HK-2 (cell line): ENCODE data around the gene DCLK1.

ENCODE experiments used
- DNase-seq: peaks from one replicate; pipeline ENCODE4 v3.0.0-alpha.2; 2018; ENCODE audit not compliant: unreplicated experiment

DCLK1 gene

DNA sequence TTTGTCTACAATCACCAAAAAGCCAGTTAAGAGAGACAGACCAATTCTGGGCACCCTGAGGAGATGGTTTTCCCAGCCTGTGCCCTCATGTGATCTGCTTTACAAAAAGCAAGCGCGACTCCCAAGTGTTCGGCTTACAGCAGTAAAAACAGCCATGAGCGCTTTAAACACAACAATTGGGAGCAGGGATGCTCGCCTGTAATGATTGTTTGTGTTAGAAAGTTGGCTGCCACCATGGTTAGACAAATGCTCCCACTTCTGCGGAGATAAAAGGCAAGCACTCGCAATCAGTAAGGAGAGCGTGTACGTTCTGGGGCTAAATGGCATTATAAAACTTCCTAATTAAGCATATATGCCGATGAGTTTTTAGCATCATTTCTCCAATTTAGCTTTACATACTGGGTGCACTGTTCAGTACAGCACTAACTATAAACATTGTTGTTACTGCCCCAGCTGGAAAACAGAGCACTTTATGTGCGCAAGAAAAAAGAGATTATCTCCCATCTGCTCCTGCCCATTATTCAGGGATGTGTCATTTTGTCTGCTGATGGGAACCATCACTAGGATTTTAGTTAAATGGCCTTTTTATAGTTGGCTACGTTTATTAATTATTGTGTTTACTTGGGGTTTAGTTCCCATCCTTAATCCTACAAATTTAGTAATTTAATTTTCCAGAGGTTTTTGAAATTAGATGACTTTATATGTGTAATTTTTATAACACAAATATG lies 345.4 kb downstream of the DCLK1 start:
- no peak for DNase-seq

- DNase-seq: no peak
Measured at GRCh38 chr13:35784286-35784951, 346.8 kb downstream of the DCLK1 start.

DNA sequence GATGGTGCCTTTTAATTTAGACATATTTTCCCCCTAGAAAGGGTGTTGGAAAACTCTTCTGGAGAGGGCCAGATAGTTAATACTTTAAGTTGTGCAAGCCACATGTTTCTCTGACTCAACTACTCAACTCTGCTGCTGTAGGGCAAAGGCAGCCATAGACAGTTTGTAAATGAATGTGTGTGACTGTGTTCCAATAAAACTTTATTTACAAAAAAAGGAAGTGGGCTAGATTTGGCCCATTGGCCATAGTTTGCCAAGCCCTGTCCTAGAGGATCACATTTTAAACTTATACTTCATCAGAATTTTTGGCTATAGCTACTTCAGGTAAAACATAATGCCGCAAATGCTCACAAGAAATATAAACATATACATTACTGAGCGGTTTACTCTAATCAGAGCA lies 348.4 kb downstream of the DCLK1 start:
- no peak for DNase-seq

GRCh38 chr13:35781036-35782000 lies 349.9 kb downstream of the DCLK1 start:
- no peak for DNase-seq

GRCh38 chr13:35780613-35781012 lies 350.6 kb downstream of the DCLK1 start:
- no peak for DNase-seq

DNA sequence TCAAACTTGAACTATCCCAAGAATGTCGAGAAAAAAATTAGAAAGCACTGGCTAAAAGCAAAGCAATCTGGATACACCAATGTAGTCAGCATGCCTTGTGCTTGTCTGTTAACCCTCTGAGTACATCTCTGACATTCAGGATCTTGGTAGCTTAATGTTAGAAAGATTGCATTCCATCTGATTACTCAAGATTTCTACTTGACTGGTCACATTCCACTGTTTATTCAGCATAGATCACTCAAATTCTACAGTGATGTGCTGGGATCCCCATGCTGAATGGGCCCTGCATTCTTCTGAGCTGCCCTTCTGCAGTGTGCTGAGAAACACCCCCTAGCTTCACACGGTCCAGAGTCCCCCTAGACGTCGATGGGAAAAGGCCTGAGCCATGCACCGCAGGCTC lies 359.3 kb downstream of the DCLK1 start:
- DNase-seq: peak; percentile 57

DNA sequence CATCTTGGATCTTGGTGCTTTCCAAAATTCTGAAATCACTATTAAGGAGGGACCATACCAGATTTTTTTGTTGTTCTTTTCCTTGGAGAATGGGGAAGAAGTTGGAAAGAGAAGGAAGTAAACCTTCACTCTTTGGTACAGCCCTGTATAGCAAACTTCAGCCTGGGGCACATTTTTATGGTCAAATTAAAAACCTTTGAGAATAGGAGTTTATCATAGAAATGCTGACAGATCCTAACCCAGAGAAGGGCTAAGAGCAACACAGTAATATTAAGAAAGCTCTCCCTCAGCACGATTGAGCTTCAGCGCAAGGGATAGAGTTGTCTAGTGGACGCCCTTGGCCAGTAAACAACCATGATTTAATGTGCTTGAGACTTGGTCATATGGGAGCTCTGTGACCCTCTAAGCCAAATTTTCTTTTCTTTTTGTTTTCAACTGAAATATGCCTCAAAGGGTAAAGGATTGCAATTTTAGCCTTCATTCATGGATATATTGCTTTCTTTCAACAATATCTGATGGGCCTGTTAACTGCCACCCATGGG lies 360.4 kb downstream of the DCLK1 start:
- no peak for DNase-seq

- no peak for DNase-seq
Measured at GRCh38 chr13:35769812-35770211, 361.4 kb downstream of the DCLK1 start.

GRCh38 chr13:35768551-35768950 lies 362.6 kb downstream of the DCLK1 start:
- DNase-seq: no peak

DNA sequence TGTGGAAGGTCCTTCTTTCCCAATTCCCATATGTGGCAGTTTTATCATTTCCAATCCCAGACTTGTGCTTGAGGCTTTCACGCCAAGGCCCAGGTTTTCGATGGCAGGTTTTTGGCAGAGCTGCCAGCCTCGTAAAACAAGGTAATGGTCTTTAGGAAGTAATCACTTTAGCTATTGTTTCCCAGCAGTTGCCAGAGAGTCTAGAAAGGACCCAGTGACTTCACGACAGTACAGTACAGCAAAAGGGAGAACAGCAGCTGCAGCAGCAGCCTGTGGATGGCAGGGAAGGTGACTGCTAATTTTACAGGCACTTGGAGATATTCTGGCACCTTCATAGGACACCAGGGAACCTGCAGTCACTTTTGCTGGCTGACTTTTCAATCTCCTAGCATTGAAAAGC lies 363.1 kb downstream of the DCLK1 start:
- no peak for DNase-seq

DNA sequence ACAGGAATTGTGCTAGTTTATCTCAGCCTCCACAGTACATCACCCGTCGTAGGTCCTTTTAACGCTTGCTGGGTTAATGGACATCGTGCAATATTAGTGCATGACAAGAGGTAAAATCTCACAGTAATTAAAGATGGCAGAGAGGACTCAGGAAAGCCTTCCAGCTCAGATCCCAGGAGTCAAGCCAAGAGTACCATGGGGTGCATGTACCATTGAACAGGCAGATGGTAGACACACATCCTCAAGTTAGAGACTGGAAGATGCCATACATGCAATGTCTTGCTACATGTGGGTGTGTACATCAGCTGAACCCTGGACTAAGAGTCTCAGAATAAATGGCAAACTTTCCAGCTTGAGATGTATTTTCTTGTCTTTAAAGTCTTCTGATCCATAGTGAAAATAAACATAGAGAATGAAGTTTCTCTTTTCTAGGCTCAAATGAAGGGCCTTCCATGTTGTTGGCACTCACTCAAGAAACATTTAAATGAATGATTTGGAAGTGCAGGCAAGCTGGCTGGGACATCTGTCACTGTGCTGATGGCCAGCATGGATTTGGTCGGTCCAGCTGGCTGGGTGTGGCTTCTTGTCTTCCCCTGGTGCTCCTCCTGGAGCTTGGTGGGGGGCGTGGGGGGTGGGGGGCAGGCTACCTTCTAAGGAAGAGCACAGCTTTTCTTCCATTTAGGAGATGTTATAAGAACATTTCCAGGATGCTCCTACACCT lies 363.8 kb downstream of the DCLK1 start:
- no peak for DNase-seq

GRCh38 chr13:35766663-35767062 lies 364.5 kb downstream of the DCLK1 start:
- no peak for DNase-seq

GRCh38 chr13:35765941-35766340 lies 365.2 kb downstream of the DCLK1 start:
- DNase-seq: no peak

DNA sequence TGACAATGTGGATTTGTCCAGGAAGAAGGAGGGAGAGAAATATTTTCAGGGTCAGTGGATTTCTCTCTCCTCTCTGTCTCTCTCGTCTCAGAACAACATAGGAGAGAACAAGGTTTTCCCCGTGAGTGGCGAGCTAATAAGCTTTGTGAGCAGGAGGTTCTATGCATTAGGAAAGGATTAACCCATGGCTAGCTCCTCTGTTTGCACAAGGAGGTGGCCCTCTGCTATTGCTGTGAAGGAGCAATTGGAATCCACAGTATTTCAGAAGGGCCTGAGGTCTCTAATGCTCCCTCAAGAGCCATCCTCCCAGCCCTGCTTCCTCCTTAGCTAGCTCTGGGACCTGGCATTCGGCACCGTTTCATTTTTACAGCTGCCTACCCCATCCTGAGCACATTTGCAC lies 365.8 kb downstream of the DCLK1 start:
- DNase-seq: no peak

- DNase-seq: no peak
Measured at GRCh38 chr13:35764326-35765015, 366.7 kb downstream of the DCLK1 start.

- DNase-seq: no peak
Measured at GRCh38 chr13:35763782-35764123, 367.4 kb downstream of the DCLK1 start.

- DNase-seq: no peak
Measured at GRCh38 chr13:35763060-35763781, 368.0 kb downstream of the DCLK1 start.

DNA sequence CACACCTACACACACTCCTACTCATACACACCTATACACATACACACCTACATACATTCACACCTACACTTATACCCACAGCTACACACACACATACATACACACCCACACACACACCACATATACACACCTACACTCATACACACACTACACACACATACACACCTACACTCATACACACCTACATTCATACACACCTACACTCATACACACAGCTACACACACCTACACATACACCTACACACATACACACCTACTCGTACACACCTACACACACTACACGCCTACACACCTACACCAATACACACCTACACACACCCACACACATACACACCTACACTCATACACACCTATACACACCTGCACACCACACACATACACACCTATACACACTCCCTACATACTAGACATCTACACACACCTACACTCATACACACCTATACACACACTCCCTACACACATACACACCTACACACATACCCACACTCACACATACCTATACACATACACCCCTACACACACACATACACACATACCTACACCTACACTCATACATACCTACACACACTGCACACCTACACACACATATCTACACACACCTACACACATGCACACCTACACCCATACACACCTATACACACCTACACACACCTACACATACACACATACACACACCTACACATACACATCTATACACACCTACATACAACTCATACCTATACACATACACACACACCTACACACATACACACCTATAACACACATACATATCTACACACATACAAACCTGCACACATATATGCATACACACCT lies 369.5 kb downstream of the DCLK1 start:
- no peak for DNase-seq

GRCh38 chr13:35760735-35761281 lies 370.4 kb downstream of the DCLK1 start:
- DNase-seq: no peak
